Progenitor cell of endocrine pancreas (in vitro differentiated cells): ENCODE results near the gene ADAMTSL1. TPM values are rescaled to one million over a fixed set of nuclear protein-coding genes. Genes with fewer than 3 reads are reported as not detected.
A peak's percentile ranks its signal among the peaks of the same experiment; 100 is the strongest.

Experiments
- DNase-seq: peaks from one replicate; pipeline ENCODE4 v3.0.0; 2021; ENCODE audit warnings: low spot score; ENCODE audit not compliant: unreplicated experiment
- H3K27ac Mint-ChIP-seq: 2 replicates; pipeline ENCODE4 v1.8.0; 2021; ENCODE audit warnings: mild to moderate bottlenecking, moderate library complexity, mixed read lengths
- H3K27me3 Mint-ChIP-seq: 2 replicates; pipeline ENCODE4 v1.8.0; 2021; ENCODE audit warnings: mixed read lengths
- H3K36me3 Mint-ChIP-seq: 2 replicates; pipeline ENCODE4 v1.8.0; 2022; ENCODE audit warnings: mixed read lengths; ENCODE audit not compliant: insufficient read depth
- H3K4me1 Mint-ChIP-seq: 2 replicates; pipeline ENCODE4 v1.8.0; 2021; ENCODE audit warnings: low read depth, mixed read lengths
- H3K4me3 Mint-ChIP-seq: 2 replicates; pipeline ENCODE4 v1.8.0; 2021; ENCODE audit warnings: low read depth, mild to moderate bottlenecking, moderate library complexity, mixed read lengths
- H3K9me3 Mint-ChIP-seq: 2 replicates; pipeline ENCODE4 v1.8.0; 2021; ENCODE audit warnings: low read depth, mixed read lengths
- CTCF ChIP-seq: fragments of 200-600 bp; sonication (generic); IDR thresholded peaks from one replicate; pipeline ENCODE4 v1.5.0; 2021; ENCODE audit warnings: antibody characterized with exemption, mild to moderate bottlenecking; ENCODE audit not compliant: unreplicated experiment
- total RNA-seq: library from RNA; stranded (reverse); gene quantifications from 2 replicates; pipeline ENCODE4 v1.2.1, GENCODE V29; 2021

ADAMTSL1 gene
- total RNA-seq, 1 donor from 2014 or later = 2.1 TPM

GRCh38 chr9:18821788-18822187 lies 347.8 kb downstream of the ADAMTSL1 start:
- no peak for DNase-seq
- no peaks in the 10 kb centered on the region for H3K9me3 Mint-ChIP-seq
- H3K27ac Mint-ChIP-seq = no peak overlapping the region
- peaks cover 7% of the 10 kb centered on the region for H3K4me1 Mint-ChIP-seq
- TF ChIP-seq CTCF = no peak
- no peaks in the 10 kb centered on the region for H3K27me3 Mint-ChIP-seq
- H3K36me3 Mint-ChIP-seq = no peaks in the 10 kb centered on the region
- H3K4me3 Mint-ChIP-seq = no peak overlapping the region

- TF ChIP-seq CTCF = no peak
Observed at GRCh38 chr9:18822850-18823249, 348.9 kb downstream of the ADAMTSL1 start.

GRCh38 chr9:18824095-18824666 lies 350.2 kb downstream of the ADAMTSL1 start:
- Mint-ChIP-seq H3K9me3 (no peaks in the 10 kb centered on the region), H3K4me1 (peaks cover 7% of the 10 kb centered on the region), H3K27ac (no peak overlapping the region), H3K27me3 (no peaks in the 10 kb centered on the region), H3K4me3 (no peak overlapping the region), H3K36me3 (no peaks in the 10 kb centered on the region)
- DNase-seq = no peak
- TF ChIP-seq CTCF = peak; percentile 64

More at GRCh38 chr9:18822850-18823249, 348.9 kb downstream of the ADAMTSL1 start:
- no peak overlapping the region for H3K4me3 Mint-ChIP-seq
- peaks cover 7% of the 10 kb centered on the region for H3K4me1 Mint-ChIP-seq
- no peak for DNase-seq
- no peaks in the 10 kb centered on the region for H3K36me3 Mint-ChIP-seq
- no peaks in the 10 kb centered on the region for H3K9me3 Mint-ChIP-seq
- H3K27ac Mint-ChIP-seq = no peak overlapping the region
- no peaks in the 10 kb centered on the region for H3K27me3 Mint-ChIP-seq

- no peak for DNase-seq
- no peak overlapping the region for H3K27ac Mint-ChIP-seq
- TF ChIP-seq CTCF = no peak
- no peaks in the 10 kb centered on the region for H3K9me3 Mint-ChIP-seq
- H3K4me3 Mint-ChIP-seq = no peak overlapping the region
- no peaks in the 10 kb centered on the region for H3K36me3 Mint-ChIP-seq
- H3K27me3 Mint-ChIP-seq = no peaks in the 10 kb centered on the region
- H3K4me1 Mint-ChIP-seq = peaks cover 7% of the 10 kb centered on the region
Observed at GRCh38 chr9:18825656-18826170, 351.8 kb downstream of the ADAMTSL1 start.

- Mint-ChIP-seq H3K4me3 (no peak overlapping the region), H3K27me3 (no peaks in the 10 kb centered on the region), H3K4me1 (peaks cover 7% of the 10 kb centered on the region), H3K36me3 (no peaks in the 10 kb centered on the region), H3K9me3 (no peaks in the 10 kb centered on the region), H3K27ac (no peak overlapping the region)
- TF ChIP-seq CTCF = no peak
- no peak for DNase-seq
Observed at GRCh38 chr9:18826248-18826647, 352.3 kb downstream of the ADAMTSL1 start.
